ENCODE results near the gene TP63.

The TP63 gene

DNA sequence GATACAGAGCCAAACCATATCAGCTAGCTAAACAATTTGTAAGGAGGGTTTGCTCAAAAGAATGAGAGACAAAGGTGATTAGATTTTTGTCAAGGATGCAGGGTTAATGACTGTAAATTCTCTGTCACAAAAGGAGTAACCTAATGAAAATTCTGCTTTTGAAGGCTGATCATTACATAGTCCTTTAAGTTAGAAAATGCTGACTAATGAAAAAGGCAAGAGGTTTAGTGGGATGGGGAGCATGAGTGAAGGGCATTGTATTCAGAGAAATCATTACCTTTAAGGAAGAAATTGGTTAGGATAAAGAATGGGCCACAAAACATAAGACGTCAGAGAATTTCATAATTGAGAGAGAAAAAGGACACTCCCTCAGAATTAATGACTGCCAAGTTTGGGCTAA is 97.7 kb downstream of the TP63 start:
- TF ChIP-seq, protein P1, sequence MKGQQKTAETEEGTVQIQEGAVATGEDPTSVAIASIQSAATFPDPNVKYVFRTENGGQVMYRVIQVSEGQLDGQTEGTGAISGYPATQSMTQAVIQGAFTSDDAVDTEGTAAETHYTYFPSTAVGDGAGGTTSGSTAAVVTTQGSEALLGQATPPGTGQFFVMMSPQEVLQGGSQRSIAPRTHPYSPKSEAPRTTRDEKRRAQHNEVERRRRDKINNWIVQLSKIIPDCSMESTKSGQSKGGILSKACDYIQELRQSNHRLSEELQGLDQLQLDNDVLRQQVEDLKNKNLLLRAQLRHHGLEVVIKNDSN (IDR thresholded peaks at IDR 0.05), result no peak
- TF ChIP-seq, protein P2, sequence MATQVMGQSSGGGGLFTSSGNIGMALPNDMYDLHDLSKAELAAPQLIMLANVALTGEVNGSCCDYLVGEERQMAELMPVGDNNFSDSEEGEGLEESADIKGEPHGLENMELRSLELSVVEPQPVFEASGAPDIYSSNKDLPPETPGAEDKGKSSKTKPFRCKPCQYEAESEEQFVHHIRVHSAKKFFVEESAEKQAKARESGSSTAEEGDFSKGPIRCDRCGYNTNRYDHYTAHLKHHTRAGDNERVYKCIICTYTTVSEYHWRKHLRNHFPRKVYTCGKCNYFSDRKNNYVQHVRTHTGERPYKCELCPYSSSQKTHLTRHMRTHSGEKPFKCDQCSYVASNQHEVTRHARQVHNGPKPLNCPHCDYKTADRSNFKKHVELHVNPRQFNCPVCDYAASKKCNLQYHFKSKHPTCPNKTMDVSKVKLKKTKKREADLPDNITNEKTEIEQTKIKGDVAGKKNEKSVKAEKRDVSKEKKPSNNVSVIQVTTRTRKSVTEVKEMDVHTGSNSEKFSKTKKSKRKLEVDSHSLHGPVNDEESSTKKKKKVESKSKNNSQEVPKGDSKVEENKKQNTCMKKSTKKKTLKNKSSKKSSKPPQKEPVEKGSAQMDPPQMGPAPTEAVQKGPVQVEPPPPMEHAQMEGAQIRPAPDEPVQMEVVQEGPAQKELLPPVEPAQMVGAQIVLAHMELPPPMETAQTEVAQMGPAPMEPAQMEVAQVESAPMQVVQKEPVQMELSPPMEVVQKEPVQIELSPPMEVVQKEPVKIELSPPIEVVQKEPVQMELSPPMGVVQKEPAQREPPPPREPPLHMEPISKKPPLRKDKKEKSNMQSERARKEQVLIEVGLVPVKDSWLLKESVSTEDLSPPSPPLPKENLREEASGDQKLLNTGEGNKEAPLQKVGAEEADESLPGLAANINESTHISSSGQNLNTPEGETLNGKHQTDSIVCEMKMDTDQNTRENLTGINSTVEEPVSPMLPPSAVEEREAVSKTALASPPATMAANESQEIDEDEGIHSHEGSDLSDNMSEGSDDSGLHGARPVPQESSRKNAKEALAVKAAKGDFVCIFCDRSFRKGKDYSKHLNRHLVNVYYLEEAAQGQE (IDR thresholded peaks at IDR 0.05; ENCODE audit: low read depth), result no peak
- no peak for TF ChIP-seq FOXM1 (IDR thresholded peaks at IDR 0.05; ENCODE audit: borderline replicate concordance, low read depth)
- no peak for TF ChIP-seq RAD21 (IDR thresholded peaks at IDR 0.05; ENCODE audit: low read depth)
- TF ChIP-seq NFIC (IDR thresholded peaks at IDR 0.05), result no peak
- TF ChIP-seq TEAD4 (IDR thresholded peaks at IDR 0.05), result no peak
- TF ChIP-seq TAF1 (IDR thresholded peaks at IDR 0.05; ENCODE audit: low read depth), result no peak
- TF ChIP-seq EGR1 (IDR thresholded peaks at IDR 0.05), result no peak
- no peak for TF ChIP-seq EP300 (IDR thresholded peaks at IDR 0.05; ENCODE audit: borderline replicate concordance)
- no peak for TF ChIP-seq ZBTB7A (IDR thresholded peaks at IDR 0.05; ENCODE audit: low read depth)
- TF ChIP-seq, protein P3, sequence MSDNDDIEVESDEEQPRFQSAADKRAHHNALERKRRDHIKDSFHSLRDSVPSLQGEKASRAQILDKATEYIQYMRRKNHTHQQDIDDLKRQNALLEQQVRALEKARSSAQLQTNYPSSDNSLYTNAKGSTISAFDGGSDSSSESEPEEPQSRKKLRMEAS (IDR thresholded peaks at IDR 0.05), result no peak
- TF ChIP-seq TCF12 (IDR thresholded peaks at IDR 0.05; ENCODE audit: low read depth), result no peak
- no peak for TF ChIP-seq YY1 (IDR thresholded peaks at IDR 0.05; ENCODE audit: low read depth)
- TF ChIP-seq CEBPB (IDR thresholded peaks at IDR 0.05), result no peak
- no peak for TF ChIP-seq CREB1 (IDR thresholded peaks at IDR 0.05; ENCODE audit: low read depth)

DNA sequence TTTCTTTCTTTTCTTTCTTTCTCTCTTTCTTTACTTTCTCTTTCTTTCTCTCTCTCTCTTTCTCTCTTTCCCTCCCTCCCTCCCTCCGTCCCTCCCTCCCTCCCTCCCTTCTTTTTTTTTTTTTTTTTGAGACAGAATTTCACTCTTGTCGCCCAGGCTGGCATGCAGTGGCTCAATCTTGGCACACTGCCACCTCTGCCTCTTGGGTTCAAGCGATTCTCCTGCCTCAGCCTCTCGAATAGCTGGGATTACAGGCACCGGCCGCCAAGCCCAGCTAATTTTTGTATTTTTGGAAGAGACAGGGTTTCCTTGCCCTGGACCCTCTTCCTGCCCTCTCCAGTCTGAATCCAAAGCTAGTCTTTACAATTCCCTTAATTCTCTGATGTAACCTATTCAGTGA is 102.9 kb downstream of the TP63 start:
- no peak for TF ChIP-seq TEAD4 (IDR thresholded peaks at IDR 0.05)
- TF ChIP-seq, protein P2 (IDR thresholded peaks at IDR 0.05; ENCODE audit: low read depth), result no peak

DNA sequence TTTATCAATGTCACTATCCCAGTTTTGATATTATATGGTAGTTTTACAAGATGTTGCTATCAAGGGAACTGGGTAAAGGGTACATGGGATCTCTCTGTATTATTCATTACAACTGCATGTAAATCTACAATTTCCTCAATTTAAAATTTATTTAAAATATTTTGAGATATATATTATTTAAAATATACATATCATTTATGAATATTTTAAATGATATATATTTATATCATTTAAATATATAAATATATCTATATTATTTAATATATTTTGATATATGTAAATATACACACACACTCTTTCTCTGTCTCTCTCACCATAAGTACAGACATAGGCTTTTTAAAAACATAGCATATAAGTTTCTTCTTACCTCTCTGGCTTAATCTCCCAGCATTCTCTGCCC is 104.7 kb downstream of the TP63 start:
- no peak for TF ChIP-seq RAD21 (IDR thresholded peaks at IDR 0.05; ENCODE audit: low read depth)
- TF ChIP-seq, protein P3 (IDR thresholded peaks at IDR 0.05), result no peak
- TF ChIP-seq CREB1 (IDR thresholded peaks at IDR 0.05; ENCODE audit: low read depth), result no peak

DNA sequence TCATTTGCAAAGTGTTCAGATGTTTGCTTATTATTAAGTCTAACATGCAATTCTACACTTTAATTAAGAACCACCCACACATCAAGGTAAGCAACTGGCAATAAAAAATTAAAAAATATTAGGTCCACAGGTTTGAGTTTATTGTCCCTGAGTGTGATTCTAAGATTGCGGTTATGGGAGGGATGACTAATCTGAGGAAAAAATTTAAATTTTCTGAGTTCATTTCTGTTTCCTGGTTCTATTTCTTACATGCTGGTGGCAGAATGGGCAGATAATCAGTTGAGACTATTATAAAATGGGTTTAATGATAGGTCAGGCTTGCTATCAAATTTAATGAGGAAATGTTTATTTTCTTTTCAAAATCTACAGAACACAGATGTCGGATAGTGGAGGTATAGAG is 105.9 kb downstream of the TP63 start:
- TF ChIP-seq TEAD4 (IDR thresholded peaks at IDR 0.05) (no peak), FOXM1 (IDR thresholded peaks at IDR 0.05; ENCODE audit: borderline replicate concordance, low read depth) (no peak), ZBTB7A (IDR thresholded peaks at IDR 0.05; ENCODE audit: low read depth) (no peak)

DNA sequence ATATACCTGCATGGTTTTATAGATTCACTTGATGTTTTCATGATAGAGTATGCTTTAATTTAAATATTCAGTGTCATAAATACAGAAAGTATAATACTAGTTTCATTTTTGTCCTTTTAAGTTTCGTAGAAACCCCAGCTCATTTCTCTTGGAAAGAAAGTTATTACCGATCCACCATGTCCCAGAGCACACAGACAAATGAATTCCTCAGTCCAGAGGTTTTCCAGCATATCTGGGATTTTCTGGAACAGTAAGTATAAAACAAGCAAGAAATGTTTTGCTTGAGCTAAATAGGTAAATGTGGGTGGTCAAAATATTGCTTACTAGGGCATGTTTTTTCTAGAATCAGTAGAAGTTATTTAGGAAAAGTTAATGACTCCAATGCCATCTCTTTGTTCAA is 106.4 kb downstream of the TP63 start:
- TF ChIP-seq, protein P2 (IDR thresholded peaks at IDR 0.05; ENCODE audit: low read depth), result no peak
- no peak for TF ChIP-seq CEBPB (IDR thresholded peaks at IDR 0.05)
- TF ChIP-seq TEAD4 (IDR thresholded peaks at IDR 0.05), result no peak
- TF ChIP-seq EP300 (IDR thresholded peaks at IDR 0.05; ENCODE audit: borderline replicate concordance), result no peak
- no peak for TF ChIP-seq RAD21 (IDR thresholded peaks at IDR 0.05; ENCODE audit: low read depth)
- no peak for TF ChIP-seq FOXM1 (IDR thresholded peaks at IDR 0.05; ENCODE audit: borderline replicate concordance, low read depth)
- TF ChIP-seq, protein P1 (IDR thresholded peaks at IDR 0.05), result no peak

DNA sequence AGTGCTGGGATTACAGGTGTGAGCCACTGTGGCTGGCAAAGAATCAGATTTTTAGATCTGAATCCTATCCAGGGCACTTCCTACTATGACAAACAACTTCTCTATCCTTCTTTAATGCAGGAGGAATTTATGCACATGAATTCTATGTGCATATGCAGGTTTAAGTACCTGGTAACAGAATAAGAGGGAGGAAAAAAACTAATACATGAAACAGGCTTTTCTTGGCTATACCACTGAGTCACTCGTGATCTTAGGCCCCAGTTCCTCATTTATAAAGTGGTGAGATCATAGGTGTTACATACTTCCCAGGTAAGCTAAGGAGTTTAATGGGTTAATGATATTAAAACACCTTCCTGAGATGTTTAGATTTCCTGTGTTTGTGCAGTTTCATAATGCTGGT is 108.2 kb downstream of the TP63 start:
- TF ChIP-seq EGR1 (IDR thresholded peaks at IDR 0.05) (no peak), TAF1 (IDR thresholded peaks at IDR 0.05; ENCODE audit: low read depth) (no peak), NFIC (IDR thresholded peaks at IDR 0.05) (no peak), FOXM1 (IDR thresholded peaks at IDR 0.05; ENCODE audit: borderline replicate concordance, low read depth) (no peak), YY1 (IDR thresholded peaks at IDR 0.05; ENCODE audit: low read depth) (no peak), CREB1 (IDR thresholded peaks at IDR 0.05; ENCODE audit: low read depth) (no peak), TEAD4 (IDR thresholded peaks at IDR 0.05) (no peak), CEBPB (IDR thresholded peaks at IDR 0.05) (no peak)
- TF ChIP-seq, protein P3 (IDR thresholded peaks at IDR 0.05), result no peak
- TF ChIP-seq, protein P1 (IDR thresholded peaks at IDR 0.05), result no peak
- TF ChIP-seq, protein P2 (IDR thresholded peaks at IDR 0.05; ENCODE audit: low read depth), result no peak
